Coronary artery (tissue), 2 donors: ENCODE data around the gene SGK1.
"Not testable (repeated sequence)": the region's sequence is repeated elsewhere in the genome, so short reads cannot be mapped to it uniquely, and the experiment has no call there.

Experiments used
- DNase-seq: peaks from one replicate; pipeline ENCODE4 v3.0.0-alpha.2; 2017; ENCODE audit warnings: low spot score
- H3K27ac ChIP-seq, 2 donors: fragments of 200-600 bp; sonication (generic); one replicate each; pipeline ENCODE4 v1.5.1; 2016 to 2019
- H3K4me3 ChIP-seq: fragments of 200-600 bp; sonication (generic); 2 replicates; pipeline ENCODE4 v1.5.1; 2016; ENCODE audit warnings: mild to moderate bottlenecking, moderate library complexity
- TF ChIP-seq, protein P1 (sequence below): fragments of 200-600 bp; sonication (generic); IDR thresholded peaks from one replicate; pipeline ENCODE4 v1.5.1; 2019; ENCODE audit warnings: antibody characterized with exemption

Gene SGK1

GRCh38 chr6:134186355-134186754 is 131.6 kb downstream of the SGK1 start:
- TF ChIP-seq, protein P1, sequence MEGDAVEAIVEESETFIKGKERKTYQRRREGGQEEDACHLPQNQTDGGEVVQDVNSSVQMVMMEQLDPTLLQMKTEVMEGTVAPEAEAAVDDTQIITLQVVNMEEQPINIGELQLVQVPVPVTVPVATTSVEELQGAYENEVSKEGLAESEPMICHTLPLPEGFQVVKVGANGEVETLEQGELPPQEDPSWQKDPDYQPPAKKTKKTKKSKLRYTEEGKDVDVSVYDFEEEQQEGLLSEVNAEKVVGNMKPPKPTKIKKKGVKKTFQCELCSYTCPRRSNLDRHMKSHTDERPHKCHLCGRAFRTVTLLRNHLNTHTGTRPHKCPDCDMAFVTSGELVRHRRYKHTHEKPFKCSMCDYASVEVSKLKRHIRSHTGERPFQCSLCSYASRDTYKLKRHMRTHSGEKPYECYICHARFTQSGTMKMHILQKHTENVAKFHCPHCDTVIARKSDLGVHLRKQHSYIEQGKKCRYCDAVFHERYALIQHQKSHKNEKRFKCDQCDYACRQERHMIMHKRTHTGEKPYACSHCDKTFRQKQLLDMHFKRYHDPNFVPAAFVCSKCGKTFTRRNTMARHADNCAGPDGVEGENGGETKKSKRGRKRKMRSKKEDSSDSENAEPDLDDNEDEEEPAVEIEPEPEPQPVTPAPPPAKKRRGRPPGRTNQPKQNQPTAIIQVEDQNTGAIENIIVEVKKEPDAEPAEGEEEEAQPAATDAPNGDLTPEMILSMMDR, result no peak

DNA sequence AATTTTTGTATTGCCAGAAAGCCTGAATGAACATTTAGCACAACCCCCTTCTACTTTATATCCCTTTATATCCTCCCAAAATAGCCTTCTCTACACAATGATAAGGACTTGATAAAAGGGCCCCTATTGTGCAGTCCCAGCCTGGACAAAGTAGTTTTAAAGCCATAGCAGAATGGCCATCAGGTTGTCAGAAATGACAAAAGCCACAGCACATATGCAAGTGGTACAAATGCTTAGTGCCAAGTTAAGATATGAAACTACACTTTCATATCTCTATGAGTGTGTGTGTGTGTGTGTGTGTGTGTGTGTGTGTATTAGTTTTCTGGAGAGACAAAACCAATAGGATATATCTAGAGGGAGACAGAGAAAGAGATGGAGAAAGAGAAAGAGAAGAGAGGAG is 132.6 kb downstream of the SGK1 start:
- no peak for DNase-seq
- TF ChIP-seq, protein P1, result no peak
- Histone ChIP-seq H3K4me3 (no peak overlapping the region), H3K27ac (no peak overlapping the region)

More at GRCh38 chr6:134186355-134186754, 131.6 kb downstream of the SGK1 start:
- H3K27ac ChIP-seq, result no peak overlapping the region
- DNase-seq, result no peak
- no peak overlapping the region for H3K4me3 ChIP-seq

- Histone ChIP-seq H3K27ac (no peak overlapping the region), H3K4me3 (no peak overlapping the region)
- TF ChIP-seq, protein P1, result no peak
- DNase-seq, result no peak
These were observed 134.1 kb downstream of the SGK1 start for GRCh38 chr6:134183844-134184243.

DNA sequence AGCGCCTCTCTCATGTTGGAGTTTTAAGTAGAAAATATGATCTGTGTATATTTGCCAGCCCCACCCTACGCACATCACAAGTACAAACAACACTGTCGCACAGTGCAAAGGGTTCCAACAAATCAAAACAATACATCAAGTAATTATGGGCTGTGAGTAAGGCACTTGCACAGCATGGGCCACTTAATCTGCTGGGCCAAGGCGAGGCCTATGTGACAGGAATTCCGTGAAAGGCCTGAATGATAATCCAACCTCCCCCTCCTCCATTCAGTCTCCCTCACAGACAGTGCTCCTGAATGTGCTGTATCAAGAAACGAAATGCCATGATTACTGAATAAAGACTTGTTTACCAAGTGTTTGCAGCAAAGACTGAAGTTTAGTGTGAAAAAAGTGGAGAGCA is 135.4 kb downstream of the SGK1 start:
- DNase-seq, result no peak
- TF ChIP-seq, protein P1, result no peak
- Histone ChIP-seq H3K27ac (no peak overlapping the region), H3K4me3 (no peak overlapping the region)

GRCh38 chr6:134181726-134182125 is 136.2 kb downstream of the SGK1 start:
- not testable (repeated sequence) for H3K4me3 ChIP-seq, H3K27ac ChIP-seq, DNase-seq

DNA sequence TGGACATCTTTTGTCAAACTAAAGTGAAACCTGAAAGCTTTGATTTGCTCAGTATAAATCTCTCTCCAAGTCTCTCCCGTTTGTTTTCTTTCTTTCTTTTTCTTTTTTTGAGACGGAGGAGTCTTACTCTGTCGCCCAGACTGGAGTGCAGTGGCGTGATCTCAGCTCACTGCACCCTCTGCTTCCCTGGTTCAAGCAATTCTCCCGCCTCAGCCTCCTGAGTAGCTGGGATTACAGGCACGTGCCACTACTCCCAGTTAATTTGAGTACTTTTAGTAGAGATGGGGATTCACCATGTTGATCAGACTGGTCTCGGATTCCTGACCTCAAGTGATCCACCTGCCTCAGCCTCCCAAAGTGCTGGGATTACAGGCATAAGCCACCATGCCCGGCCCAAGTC is 136.7 kb downstream of the SGK1 start:
- not testable (repeated sequence) for DNase-seq, H3K4me3 ChIP-seq, H3K27ac ChIP-seq

GRCh38 chr6:134180540-134180939 is 137.4 kb downstream of the SGK1 start:
- not testable (repeated sequence) for H3K27ac ChIP-seq, DNase-seq, H3K4me3 ChIP-seq

GRCh38 chr6:134178161-134179044 is 139.5 kb downstream of the SGK1 start:
- peak overlapping the region; percentile 70 for H3K4me3 ChIP-seq
- peak overlapping the region; percentile 36 to 98 for H3K27ac ChIP-seq
- TF ChIP-seq, protein P1, result peak; percentile 68
- peak; percentile 90 for DNase-seq
